NCI-H2107 treated with DMSO at 0.1 percent for 48 hours (cell line): ENCODE results near the gene MUC6.

ENCODE experiments used
- DNase-seq: peaks from one replicate; lab custom pipeline; 2025; ENCODE audit not compliant: unreplicated experiment; lab: John Stamatoyannopoulos, UW

MUC6 gene

DNA sequence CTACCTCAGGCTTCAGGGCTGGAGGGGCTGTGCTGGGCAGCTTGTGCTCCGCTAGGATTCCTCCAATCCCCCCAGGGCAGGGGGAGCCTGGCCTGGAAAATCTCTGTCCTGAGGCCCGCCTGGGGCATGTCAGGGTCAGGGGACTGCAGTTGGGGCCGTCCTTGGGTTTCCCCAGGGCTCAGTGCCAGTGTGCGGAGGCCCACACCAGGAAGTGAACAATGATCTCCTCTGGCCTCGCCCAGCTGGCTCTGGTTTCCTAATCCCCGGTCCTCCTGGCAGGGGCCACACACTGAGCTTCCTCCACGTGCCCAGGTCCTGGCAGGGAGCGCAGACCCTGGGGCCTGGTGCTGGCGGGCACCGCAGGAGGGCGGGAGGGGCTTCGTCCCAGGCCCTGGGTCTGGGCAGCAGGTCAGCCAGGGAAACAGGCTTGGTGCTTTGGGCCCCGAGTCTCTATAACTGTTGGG lies 36.8 kb upstream of the MUC6 start:
- no peak for DNase-seq

DNA sequence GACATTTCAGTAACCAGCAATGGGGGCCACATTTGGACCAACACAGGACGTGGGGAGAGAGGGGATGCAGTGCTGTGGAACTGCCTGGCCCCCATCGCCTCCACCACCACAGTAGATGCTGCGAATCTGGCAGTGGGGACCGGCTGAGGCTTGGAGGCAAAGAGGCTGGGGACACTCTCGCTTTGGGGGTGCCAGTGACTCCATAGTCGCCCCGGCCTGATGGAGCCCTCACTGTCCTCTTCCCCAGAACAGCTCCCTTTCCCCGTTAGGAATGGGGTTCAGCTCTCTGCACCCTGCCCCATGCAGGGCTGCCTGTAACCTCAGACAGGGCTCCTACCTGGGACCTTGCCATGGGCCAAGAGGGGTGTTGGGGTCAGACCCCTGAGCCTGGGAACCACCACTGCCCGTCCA lies 36.3 kb upstream of the MUC6 start:
- DNase-seq, result no peak

DNA sequence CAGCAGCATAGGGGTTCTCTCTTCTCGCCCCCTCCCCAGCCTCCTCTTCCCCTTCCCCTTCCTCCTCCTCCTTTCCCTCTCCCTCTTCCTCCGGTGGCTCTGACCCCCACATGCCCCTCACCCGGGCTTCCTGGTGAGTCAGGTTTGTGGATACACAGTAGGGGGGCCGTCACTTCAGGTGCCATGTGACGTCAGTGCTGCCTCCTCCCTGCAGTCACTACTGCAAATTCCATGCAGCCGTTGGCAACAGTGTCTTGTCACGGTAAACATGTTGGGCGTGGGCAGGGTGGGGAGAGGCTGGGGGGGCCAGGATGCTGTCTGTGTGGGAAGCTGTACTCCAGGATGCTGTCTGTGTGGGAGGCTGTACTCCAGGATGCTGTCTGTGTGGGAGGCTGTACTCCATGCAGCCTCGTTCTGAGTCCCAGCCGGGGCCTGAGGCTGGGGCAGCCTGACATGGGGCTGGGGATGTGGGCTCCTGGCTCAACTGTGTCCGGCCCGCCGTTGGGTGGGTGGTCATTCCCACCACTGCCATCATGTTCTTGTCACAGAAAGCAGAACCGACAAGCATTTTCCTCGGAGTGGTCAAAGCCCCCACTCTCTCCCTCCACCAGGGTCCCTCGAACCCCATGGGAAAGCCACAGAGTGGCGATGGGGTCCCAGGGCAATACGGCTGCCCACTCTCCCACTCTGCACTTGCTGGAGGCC lies 35.8 kb upstream of the MUC6 start:
- DNase-seq, result no peak

DNA sequence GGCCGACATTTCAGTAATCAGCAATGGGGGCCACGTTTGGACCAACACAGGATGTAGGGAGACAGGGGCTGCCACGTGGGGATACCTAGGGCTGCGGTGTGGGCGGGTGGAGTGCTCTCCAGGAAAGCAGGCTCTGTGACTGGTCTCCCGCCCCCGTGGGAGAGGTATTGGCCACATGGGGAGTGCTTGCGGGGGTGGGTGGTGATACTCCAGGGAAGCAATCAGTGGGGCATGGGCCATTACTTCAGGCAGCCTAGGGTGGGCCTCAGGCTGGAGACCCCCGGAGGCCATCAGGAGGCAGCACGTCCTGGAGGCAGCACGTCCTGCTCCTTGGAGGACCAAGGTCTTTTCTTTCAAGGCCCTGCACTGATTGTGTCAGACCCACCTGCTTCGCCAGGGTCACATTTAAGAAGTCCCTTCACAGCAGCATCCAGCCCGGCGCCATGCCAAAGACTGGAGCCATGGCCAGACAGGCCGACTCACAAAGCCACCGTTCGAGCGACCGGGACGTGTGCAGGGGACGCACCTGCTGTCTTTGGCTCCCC lies 35.1 kb upstream of the MUC6 start:
- no peak for DNase-seq

DNA sequence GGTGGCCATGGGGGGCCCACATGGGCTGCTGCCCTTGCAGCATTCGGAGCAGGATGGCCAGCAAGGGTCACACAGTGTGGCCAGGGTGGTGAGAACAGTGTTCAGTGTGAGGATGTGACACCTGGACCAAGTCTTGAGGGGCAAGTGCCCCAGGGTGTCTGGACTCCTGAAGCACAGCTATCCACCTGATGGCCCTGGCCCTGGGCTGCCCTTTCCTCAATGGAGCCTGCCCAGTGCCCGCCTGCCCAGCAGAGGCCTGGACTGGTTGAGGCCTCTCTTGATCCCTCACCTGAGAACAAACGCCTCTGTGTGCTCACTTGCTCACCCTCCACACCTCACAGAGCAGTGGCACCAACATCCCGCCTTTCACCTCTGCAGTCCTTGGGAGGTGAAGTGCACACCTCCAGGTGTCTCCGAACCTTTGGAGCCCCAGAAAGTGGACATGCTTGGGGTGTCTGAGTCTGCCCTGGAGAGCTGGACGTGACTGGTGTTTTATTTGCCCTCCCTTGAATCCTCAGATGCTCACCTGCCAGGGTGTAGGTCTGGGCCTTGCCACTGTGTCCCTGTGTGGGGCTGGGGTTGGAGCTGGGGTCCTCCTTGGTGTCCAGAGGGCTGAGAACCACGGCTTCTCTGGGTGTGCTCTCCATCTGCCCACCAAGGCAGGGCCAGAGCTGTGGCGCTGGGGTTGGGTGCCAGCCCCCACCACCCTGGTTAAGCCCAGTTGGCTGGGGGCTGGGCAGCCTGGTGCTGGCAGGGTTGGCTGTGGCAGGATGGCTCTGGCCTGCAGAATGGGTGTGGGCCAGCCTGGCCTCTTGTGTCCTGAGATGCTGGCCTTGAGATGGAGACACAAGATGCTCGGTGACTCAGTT lies 34.3 kb upstream of the MUC6 start:
- DNase-seq, result no peak

DNA sequence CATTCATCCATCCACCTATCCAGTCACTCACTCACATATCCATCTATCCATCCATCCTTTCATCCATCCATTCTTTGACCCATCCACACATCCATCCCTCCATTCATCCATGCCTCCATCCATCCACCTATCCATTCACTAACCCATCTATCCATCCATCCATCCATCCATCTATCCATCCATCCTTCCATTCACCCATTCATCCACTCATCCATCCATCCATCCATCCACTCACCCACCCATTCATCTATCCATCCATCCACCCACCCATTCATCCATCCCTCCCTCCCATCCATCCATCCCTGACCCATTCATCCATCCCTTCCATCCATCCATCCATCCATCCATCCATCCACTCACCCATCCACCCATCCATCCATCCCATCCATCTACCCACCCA lies 33.2 kb upstream of the MUC6 start:
- DNase-seq, result no peak

DNA sequence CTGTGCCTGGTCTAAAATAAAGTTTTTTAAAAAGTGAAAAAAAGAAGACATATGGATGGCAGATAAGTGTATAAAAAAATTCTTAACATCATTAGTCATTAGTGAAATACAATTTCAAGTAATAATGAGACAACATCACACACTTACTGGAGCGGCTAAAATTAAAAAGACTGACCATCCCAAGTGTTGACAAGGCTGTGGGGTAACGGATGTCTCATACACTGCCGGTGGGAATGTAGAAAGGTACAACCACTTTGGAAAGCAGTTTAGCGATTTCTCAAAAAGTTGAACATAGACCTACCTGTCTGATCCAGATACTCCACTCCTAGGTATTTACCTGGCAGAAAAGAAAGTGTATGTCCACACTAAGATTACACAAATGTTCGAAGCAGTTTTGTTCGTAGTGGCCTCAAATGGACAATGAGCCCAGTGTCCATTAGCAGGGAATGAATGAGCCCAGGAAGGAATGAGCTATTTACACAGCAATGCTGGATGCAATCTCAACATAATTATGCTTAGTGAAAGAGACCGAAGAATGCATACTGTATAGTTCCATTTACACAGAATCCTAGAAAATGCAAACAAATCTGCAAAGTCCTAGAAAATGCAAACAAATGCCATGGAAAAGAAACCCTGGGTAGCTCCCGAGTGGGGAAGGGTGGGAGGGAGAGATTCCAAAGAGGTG lies 31.4 kb upstream of the MUC6 start:
- DNase-seq, result no peak

DNA sequence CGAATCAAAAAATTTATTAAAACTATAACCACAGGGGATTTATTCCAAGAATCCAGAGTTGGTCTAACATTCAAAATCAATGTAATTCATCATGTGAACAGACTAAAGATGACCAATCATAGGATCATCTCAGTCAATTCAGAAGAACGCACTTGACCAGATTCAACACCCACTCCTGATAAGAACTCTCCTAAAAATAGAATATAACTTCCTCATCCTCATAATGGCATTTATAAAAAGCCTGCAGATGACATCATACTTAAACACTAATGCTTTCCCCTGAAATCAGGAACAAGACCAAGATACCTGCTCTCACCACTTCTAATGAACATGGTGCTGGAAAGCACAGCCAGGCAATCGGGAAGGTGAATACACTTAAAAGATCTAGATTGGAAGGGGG lies 27.6 kb upstream of the MUC6 start:
- DNase-seq, result no peak

DNA sequence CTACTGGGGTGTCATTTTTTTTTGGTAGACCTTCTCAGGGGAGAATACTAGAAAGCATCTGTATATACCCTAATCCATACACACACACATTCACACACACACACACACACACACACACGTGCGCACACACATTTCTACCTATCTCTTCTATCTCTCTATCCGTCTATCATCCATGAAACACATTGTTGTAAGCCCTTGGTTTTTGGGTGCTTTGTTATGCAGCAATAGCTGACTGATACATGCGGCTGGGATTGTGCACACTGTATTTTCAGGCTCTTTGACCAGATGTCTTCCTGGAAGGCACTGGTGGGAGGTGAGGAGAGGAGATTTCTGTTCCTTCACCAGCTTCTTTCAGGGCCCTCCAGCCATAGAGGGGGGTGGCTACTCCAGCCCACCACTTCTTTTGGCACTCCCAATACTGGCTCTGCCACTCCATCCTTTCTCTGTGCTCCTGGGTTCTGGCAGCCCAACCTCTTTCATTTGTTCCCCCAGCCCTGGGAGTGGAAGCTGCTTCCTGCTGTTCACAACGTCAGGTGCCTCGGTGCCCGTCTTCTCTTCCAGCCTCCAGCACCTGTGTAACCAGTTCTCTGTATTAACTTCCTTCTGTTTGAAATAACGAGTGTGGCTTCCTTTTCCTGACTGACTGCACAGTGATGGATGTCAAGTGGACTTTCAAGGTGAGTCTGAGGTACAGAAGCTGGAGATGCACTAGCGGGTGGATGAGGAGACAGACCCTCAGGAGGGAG lies 25.7 kb upstream of the MUC6 start:
- DNase-seq, result no peak

DNA sequence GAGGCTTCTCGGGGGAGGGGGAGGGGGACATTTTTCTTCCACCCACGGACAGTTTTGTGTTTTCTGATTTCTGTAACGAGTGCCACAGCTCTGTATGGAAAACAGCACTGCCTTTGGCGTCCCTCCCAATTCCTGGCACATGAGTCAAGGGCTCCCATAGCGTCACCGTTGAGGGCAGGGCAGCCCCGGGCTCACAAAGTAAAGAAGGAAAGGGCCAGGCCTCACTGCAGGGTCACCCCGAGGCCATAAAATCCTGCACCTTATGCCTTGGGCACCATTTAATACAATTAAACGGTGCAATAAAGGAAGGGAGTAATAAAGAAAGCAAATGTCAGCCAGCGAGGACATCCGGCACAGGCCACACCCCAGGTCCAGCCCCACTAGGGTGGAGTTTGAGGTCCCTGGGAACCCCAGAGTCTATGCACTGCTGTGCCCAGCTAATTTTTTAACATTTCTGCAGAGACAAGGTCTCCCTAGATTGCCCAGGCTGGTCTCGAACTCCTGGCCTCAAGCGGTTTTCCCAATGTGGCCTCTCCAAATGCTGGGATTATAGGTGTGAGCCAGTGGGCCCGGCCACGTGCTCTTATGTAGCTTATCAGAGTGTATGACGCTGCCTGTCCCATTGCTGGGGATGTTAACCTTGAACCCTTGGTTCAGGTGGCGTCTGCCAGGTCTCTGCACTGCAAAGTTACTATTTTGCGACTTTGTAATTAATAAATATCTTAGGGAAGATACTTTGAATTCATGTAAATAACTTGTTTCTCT lies 24.5 kb upstream of the MUC6 start:
- DNase-seq, result no peak

DNA sequence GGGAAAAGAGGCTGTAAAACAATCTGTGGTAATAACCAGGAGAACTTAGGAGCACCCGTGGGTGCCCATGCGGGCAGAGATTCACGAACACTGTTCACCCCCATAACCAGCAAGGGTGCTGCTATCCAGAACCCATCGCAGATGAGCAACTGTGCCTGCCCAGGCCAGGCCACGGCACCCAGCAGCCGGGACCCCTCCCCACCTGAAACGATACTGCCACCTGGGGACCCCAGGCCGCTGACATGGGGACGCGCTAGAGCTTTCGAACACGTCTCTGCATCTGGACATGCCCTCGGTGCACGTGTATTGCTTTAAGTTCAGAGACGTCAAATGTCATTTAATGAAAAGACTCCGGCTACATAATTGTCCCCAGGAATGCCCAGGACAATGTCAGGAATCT lies 23.9 kb upstream of the MUC6 start:
- no peak for DNase-seq

DNA sequence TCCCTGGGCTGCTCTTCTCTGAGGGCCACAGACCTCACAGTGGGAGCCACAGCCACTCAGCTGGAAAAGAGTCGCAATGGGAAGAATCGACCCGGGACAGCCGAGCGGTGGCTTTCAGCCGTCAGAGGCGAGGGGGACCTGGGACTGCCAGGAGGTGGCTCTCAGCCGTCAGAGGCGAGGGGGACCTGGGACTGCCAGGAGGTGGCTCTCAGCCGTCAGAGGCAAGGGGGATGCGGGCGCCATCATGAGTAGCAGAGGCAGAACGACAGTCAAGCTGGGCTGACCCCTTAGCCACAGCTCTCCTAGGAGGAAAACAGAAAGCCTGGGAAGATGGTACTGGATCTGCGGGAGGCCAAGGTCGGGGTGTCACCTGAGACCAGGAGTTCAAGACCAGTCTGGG lies 23.2 kb upstream of the MUC6 start:
- no peak for DNase-seq

DNA sequence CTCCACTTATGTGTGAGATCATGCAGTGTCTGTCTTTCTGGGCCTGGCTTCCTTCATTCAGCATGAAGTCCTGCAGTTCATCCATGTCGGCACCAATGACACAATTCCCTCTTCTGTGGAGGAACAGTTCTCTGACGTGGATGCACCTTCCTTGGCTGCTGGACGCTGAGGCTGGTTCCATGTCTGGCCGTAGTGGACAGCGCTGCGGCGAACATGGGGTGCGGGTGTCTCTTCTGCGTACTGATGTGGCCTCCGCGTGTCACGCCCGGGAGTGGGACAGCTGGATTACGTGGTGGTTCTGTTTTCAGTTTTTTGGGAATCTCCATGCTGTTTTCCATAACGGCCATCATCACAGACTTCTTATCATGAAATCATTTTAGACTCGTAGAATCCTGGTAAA lies 21.3 kb upstream of the MUC6 start:
- DNase-seq, result no peak

DNA sequence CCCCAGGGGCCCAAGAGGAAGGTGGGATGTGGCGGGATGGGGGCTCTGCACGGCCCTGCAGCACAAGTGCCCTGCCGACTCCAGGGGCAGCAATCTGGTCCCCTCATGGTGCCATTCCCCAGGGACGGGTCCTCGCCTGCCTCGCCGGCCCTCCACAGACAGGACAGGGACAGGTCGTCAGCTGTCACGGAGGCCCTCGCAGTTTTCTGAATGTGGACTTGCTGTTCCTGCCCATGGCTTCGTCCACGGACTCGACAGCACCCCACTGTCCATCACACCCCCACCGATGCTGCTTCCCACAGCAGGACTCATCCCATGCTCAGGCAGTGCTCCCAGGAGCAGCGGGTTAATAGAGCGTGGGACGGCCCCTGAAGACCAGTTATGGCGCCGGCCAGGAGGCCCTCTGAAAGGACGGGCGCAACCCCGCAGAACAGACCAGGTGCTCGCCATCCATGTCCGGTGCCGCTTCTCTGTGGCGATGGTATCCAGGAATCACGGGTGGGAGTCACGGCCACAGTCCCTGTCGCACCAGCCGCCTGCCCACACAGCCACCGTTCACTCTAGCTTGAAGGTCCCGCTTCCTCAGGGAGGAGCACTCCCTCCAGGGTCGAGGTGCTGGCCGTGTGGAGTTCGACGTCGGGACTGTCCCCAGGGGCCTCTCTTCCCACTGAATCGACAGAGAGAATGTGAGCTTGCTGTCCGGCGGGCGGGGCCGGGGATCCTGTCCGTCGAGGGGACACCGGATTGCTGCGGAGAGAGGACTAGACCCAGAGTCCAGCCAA lies 19.7 kb upstream of the MUC6 start:
- no peak for DNase-seq

DNA sequence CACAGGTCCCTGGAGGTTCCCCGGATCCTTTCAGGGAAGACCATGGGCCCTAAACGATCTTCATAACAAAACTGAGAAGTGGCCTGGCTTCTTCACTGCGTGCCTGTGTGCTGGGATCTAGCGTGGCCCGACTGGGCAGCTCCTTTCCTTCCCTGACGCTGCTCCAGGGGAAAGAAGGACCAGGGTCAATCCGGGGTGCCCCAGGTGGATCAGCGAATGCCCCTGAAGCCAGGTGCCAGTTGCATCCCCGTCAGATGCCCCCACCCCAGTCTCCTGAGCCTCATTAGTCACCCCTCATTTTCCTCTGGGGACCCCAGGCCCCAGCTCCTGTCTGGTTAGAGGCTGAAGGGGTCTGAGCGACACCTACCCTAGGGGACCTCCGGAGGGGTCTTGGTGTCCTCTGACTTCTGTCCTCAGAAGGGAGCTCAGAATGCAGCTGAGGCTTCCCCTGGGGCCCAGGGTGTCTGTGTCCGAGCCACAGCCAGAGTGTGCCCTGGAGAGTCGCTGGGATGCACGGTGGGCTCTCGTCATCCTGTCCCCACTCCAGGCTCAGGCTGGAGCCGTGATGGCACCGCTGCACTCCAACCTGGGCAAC lies 18.7 kb upstream of the MUC6 start:
- no peak for DNase-seq

DNA sequence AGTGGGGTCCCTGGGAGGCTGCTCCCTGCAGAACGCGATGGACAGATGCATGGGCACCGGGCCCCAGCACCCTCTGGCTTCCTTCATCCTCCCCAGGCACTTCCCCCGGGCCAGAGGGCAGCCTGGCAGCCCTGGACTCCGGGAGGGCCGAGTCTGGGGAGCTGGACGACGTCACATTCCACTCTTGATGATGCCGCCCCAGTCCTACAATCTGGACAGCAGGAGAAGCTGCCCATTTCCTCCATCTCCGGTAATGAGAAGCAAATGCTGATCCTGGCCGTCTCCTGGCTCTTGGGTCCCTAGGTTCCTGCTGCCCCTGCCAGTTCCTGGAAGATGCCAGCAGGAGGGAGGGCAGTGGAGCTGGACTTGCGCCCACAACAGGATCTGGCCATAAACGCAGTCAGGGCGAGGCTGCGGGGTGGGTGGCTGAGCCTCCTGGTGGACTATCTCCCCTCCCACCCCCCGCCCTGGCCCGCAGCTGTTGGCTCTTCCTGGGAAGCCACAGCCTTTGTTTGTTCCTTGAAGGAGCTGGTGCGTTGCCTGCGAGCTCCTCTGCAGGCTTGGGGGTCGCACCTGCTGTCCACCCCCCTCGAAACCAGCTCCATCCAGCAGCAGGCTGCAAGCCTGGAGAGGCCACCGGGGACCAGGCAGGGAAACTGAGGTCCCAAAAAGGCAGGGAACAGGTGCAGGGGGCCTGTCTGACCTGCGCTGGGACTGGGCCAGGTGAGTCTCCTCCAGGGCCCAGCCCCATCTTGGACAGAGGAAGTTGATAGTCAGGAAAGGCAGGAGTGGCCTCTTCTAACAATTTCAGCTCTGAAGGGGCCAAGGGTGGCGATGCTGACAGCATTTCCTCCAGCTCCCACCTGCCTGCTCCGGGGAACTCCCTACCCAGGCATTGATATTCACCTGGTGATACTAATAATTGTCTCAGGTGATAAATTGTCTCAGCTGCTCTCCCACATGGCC lies 17.9 kb upstream of the MUC6 start:
- no peak for DNase-seq

DNA sequence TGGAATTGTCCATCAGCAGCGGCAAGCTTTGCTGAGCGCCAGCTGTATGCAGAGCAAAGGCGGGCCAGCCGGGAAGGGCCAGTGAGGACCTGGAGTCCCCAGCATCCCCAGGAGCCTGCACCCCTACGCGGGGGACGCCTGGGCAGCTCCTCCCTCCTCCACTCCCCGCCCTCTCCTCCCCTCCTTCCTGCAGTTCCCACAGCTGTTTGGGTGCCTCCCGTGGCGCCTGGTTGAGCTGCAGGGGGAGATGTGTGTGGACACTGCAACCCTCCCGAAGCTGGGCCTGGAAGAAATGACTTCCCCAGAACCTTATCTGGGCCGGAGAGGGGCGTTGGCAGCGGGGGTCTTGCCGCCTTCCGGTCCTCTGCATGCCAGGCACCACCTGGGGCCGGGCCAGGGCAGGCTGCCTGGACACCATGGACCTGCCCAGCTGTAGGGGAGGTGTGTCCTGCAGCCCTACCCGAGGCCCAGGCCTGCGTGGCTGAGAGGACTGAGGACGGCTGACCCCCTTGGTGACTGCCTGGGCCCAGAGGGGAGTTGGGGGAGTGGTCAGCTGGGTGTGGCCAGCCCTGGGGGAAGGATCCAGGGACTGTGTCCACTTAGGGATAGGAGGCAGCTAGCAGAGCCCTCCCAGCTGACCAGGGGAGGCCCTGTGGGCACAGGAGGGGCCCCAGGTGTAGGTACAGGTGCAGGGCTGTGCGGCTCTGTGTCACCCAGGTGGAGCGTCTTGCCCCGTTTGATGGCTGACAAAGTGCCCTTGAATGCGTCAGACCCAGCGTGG lies 16.8 kb upstream of the MUC6 start:
- DNase-seq, result no peak
